DOHH2 (cell line): Measurements from ENCODE around the gene EEFSEC.

Experiments used
- CTCF ChIP-seq: fragments of 200-600 bp; sonication (generic); IDR thresholded peaks from one replicate; pipeline ENCODE4 v1.5.1; 2014; ENCODE audit warnings: antibody characterized with exemption, mild to moderate bottlenecking, low read depth, low read length; ENCODE audit not compliant: poor library complexity, severe bottlenecking
- EZH2phosphoT487 ChIP-seq: fragments of 200-600 bp; sonication (generic); IDR thresholded peaks from 2 replicates; pipeline ENCODE4 v1.6.1; 2017; ENCODE audit warnings: borderline replicate concordance, mild to moderate bottlenecking, antibody characterized with exemption, low read length, moderate library complexity, mixed read lengths

- TF ChIP-seq CTCF (no peak), EZH2phosphoT487 (no peak)
Observed at GRCh38 chr3:128152419-128153155, 694 bp upstream of the EEFSEC start.
